NCI-H345 (cell line): Measurements from ENCODE around the gene PIANP.
A peak's percentile ranks its signal among the peaks of the same experiment; 100 is the strongest.
"Not testable (repeated sequence)": the region's sequence is repeated elsewhere in the genome, so short reads cannot be mapped to it uniquely, and the experiment has no call there.

Experiments used
- DNase-seq: peaks from one replicate; lab custom pipeline; 2025; lab: John Stamatoyannopoulos, UW

PIANP gene, protein sequence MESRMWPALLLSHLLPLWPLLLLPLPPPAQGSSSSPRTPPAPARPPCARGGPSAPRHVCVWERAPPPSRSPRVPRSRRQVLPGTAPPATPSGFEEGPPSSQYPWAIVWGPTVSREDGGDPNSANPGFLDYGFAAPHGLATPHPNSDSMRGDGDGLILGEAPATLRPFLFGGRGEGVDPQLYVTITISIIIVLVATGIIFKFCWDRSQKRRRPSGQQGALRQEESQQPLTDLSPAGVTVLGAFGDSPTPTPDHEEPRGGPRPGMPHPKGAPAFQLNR

DNA sequence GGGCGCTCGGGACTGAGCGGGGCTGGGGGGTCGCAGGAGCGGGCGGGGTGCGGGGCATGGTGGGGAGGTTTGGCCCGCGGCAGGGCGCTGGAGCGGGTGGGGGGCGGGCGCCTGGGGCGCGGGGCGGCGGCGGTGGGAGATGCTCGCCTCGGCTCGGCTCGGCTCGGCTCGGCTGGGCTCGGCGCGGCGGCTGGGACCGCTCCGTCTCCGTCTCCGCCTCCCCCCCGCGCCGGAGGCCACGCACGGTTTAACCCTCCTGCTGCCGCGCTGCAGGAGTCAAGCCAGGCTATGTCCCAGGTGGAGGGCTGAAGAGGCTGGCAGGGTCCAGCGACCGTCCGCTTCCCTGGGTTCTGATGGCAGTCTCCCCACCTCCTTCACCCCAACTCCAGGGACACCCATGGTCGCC, at the start of gene PIANP:
Gene PIANP, minus strand, starts transcription at position 170 of the 406 bp plus-strand sequence. CDS start 2,754 bp downstream, outside the sequence.
- DNase-seq: peak; percentile 37

DNA sequence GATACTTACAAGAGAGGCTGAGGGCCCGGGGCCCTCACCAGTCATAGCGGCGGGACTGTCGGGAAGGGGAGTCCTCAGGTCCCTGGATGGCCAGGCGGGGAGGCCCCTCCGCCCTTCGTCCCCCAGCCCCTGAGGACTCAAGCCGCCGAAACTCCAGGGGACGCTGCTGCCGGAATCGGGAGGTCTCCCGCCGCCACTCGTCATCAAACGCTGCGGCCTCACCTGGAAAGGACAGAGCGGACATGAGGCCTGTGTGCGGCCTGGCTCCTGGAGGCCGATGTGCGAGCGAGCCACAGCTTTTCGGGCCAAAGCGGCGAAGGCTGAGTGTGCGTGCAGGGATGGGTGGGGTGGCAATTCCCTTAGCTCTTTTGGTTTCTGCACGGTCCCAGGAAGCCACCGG, 48.1 kb upstream of the PIANP start:
- no peak for DNase-seq

DNA sequence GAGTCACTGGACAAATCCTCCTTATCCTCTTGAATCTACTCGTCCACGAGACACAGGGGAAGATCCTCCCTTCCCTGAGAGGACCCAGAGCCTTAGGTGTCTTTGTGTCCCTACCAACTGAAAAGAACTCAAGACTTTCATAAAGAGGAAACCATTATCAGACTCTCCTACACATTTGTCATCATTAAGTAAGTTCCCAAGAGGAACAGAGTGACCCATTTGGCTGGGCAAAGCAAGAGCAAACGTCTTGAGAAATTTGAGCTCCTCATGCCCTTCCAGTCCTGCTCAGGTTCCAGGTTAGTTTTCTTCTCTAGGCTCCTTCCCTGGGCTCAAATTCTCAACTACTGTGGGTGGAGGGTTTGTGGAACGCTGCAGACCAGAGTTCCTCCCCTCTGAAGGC, 46.6 kb upstream of the PIANP start:
- DNase-seq: no peak

DNA sequence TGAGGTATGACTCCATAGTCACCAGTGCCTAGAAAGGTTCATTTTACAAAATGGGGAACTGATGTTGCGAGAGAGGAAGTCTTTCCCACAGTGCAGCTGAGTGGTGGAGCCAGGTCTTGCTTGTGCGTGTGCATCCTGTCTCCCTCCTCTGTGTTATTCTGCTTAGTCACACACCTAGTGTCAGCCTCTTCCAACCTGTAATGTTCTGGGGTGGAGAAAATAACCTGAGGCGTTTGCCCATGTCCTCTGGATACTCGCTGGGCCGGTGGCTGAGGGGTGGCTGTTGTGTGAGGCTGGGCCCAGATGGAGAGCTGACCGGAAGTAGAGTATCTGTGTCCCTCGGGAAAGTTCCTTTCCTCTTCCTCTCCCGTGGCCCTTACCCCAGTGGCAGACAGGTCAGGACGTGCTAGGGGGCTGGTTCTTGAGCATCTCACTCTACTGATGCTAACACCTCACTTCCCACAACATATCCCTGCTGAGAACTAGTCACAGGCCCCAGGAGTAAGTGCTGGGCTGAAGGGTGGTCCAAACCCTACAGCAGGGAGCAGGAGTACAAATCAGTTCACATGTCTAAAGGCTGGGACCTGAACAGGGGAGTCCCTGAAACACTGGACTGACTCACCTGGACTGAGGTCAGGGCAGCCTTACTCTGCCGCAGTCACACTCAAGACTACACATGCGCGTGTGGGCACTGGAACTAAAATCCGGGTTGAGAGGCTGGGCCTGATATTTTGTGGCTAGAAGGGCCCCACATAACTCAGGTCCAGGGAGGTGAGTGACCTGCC, 45.3 kb upstream of the PIANP start:
- DNase-seq: no peak

DNA sequence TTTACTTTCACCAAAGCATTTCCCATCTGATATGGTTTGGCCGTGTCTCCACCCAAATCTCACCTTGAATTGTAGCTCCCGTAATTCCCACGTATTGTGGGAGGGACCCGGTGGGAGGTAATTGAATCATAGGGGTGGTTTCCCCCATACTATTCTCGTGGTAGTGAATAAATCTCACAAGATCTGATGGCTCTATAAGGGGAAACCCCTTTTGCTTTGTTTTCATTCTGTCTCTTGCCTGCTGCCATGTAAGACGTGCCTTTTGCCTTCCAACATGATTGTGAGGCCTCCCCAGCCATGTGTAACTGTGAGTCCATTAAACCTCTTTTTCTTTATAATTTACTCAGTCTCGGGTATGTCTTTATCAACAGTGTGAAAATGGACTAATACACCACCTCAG, 42.7 kb upstream of the PIANP start:
- not testable (repeated sequence) for DNase-seq

DNA sequence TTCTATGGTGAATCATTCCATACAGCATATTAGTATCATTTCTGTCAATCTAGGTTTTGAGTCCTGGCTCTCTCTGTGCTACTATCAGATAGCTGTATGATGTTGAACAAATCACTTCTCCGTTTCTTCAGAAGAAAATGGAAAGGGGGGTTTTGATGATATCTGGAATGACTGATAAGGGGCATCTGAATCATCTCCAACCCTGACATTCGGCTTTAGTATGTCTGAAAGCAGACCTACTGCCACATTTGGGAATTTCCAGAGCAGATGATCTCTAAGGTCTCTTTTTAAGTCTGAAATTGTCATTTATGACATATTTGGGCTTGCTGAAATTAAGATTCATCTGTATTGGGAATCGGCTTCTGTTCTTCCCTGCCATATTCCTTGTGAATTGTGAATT, 42.2 kb upstream of the PIANP start:
- no peak for DNase-seq

DNA sequence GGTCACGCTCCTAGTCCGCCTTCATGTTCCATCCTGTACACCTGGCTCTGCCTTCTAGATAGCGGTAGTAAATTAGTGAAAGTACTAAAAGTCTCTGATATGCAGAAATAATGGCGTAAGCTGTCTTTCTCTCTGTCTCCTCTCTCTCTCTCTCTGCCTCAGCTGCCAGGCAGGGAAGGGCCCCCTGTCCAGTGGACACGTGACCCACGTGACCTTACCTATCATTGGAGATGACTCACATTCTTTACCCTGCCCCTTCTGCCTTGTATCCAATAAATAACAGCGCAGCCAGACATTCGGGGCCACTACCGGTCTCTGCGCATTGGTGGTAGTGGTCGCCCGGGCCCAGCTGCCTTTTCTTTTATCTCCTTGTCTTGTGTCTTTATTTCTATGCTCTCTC, 41.5 kb upstream of the PIANP start:
- DNase-seq: not testable (repeated sequence)

DNA sequence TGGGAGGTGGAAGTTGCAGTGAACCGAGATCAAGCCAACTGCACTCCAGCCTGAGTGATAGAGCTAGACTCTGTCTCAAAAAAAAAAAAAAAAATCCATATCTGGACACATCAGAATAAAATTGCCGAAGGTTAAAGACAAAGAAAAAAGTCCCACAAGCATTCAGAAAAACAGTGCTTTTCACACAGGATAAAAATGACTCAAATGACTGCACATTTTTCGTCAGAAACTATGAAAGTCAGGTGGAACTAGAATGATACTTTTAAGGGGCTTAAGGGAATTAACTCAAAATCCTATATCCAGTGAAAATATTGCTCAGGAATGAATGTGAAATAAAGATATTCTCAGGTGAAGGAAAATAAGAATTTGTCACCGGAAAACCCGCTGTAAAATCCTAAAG, 36.1 kb upstream of the PIANP start:
- DNase-seq: no peak

DNA sequence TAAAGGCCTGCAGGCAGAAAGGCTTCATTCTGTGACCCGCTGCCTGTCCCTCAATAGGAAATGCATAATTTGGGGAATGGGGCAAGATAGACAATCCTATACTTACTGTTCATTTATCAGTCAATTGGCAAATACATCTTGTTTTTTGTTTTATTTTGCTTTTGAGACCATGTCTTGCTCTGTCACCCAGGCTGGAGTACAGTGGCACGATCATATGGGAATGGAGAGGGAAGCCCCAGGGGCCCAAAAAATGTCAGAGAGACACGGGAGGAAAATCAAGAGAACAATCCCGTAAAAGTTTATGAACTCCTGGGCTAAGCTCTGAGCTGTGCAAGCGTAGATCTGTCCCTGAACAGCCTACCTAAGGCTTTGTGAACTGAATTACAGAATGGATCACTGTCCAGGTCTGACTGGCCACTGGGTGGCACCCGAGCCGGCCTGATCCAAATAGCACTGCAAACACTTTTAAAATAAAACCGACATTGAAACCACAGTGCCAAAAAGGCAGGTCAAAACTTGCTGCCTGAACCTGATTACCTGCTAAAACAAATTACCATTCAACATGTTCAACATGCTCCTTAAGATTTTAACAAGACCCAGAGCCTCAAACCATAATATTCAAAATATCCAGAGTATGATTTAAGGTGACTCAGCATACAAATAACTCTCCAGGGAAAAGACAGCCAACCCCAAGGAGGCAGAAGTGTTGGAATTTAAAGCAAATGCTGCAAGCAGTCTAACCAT, 35.0 kb upstream of the PIANP start:
- peak; percentile 38 for DNase-seq

DNA sequence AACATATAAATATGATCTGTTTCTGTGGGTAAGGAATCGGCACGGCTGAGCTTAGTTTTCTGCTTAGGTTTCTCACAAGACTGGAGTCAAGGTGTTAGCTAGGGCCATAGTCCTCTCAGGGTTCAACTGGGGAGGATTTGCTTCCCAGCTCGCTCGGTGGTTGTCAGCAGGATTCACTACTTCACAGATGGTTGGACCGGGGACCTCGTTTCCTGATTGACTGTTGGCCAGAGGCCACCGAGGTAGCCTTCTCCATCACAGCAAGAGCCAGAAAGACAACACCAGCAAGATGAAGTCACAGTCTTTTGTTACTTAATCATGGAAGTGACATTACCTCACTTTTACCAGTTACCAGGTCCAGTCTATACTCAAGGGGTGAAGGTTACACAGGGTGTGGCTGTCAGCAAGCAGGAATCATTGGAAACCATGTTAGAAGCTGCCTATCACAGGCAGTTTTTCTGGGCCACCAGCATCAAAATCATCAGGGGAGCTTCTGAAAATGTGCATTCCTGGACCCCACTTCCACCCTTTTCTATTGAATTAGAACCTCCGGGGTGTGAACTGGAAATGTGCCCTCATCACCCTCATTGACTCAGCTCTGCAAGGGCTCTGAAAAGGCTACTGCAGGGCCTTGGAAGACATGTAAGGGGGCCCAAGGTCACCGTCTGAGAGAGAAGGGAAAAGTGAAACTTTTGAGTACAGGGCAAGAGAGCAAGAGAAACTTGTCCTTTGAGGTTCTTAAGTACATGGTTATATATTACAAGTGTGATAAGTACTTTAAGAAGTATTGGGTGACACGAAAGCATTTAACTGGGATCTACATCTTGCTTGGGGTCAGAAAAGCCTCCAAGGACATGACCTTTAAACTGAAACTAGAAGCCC, 34.1 kb upstream of the PIANP start:
- no peak for DNase-seq

DNA sequence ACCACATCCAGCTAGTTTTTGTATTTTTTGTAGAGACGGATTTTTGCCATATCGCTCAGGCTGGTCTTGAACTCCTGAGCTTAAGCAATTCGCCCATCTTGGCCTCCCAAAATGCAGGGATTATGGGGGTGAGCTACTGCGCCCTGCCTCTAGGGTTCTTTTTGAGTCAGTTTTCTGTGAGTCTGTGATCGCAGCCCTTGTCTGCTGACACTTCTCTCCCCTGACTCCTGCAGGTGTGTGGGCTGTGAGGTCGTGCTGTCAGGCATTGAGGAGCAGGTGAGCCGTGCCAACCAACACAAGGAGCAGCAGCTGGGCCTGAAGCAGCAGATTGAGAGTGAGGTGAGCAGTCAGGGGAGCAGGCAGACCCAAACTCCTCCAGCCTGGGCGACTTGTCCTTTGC, 29.6 kb upstream of the PIANP start:
- no peak for DNase-seq

DNA sequence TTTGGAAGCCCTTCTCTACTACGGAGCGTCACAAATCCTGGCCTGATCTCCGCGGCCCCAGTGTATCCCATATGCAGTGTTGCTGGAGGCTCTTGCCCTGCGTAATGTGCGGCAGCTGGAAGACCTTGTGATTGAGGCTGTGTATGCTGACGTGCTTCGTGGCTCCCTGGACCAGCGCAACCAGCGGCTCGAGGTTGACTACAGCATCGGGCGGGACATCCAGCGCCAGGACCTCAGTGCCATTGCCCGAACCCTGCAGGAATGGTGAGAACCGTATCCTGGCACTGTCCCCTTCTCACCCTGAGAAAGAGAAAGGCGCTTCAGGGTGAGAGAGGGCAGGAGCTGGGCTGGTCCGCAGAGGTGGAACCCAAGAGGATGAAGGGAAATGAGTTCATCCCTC, 28.6 kb upstream of the PIANP start:
- DNase-seq: no peak

DNA sequence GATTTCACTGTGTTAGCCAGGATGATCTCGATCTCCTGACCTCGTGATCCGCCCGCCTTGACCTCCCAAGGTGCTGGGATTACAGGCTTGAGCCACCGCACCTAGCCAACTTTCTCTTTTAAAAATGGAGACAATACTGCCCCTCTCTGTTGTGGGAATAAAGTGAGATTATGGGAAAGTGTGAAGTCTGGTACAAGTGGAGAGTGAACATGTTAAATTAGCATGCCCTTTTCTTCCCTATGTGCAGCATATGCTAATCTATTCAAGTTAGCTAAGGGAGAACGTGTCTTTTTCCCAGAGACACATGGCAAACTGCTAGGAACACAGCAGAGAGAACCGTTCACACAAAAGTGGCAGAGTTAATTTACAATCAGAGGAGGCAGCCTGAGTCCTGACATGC, 24.7 kb upstream of the PIANP start:
- DNase-seq: no peak

DNA sequence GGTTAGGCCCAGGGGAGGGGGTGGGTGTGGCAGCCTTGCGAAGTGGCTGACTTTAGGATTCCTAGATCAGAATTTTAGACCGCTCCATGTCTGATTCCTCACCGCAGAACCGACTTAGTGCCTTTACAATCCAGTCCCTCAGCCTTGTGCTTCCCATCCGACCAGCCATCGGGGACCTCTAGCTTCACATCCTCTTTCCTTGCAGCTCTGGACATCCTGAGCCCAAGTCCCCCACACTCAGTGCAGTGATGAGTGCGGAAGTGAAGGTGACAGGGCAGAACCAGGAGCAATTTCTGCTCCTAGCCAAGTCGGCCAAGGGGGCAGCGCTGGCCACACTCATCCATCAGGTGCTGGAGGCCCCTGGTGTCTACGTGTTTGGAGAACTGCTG, 23.8 kb upstream of the PIANP start:
- DNase-seq: no peak

DNA sequence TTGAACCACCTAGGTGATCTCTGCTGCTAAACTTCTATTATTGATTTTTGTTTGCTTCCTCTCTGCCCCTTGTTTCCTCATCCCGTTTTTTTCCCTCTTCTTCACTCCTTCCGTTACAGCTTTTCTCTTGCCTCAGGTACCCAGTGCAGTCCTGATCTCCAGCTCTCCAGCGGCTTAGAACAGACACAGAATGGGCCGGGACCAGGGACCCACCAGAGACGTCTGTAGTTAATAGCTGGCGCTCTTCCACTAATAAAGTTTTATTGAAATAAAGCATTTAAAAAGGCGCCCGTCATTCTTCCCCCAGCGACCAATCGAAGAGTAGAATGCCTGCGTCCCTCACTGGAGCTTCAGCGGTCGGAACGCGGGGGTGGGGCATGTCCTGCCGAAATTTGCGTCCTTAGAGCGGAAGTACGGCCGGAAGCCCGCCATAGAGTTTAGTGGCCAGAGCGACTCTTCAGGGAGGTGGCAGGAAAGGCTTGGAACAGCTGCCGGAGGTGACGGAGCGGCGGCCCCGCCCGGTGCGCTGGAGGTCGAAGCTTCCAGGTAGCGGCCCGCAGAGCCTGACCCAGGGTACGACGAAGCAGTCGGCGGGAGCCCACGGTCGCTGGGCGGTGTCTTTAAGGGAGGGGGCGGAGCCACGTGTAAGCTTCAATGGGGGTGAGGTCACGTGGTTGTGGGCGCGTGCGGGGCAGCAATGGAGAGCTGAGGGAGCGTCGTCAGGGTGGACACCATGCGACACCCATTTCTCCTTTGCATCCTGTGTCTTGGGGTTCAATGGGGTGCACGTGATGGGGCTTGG, 23.2 kb upstream of the PIANP start, which contains the start of gene COPS7A:
Gene COPS7A, plus strand, starts transcription at position 440 of the 802 bp plus-strand sequence. CDS start 611 bp downstream, outside the sequence.
- peak; percentile 100 for DNase-seq

DNA sequence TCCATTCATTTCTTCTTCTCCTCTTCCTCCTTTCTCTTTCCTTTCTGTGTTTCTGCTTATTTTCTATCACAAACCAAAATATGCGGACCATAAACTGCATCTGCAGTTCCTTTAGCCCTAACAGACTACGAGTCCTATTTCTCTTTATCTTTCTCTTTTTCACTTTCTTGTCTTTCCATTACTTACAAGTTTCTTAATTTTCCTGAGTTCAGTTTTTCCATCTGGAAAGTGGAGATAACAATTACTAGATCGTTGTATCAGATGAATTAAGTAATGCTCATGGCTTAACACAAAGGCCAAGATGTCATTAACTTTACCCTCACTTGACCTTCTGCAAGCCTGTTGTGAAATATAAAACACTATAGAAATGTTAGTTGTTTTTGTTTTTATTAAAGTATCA, 22.2 kb upstream of the PIANP start:
- no peak for DNase-seq

DNA sequence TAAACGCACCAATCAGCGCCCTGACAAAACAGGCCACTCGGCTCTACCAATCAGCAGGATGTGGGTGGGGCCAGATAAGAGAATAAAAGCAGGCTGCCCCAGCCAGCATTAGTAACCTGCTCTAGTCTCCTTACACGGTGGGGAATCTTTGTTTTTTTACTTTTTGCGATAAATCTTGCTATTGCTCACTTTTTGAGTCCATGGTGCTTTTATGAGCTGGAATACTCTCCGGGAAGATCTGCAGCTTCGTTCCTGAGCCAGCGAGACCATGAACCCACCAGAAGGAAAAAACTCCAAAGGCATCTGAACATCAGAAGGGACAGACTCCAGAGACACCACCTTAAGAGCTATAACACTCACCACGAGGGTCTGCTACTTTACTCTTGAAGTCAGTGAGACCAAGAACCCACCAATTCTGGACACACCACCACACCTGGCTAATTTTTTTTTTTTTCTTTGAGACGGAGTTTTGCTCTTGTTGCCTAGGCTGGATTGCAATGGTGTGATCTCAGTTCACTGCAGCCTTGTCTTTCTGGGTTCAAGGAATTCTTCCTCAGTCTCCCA, 16.3 kb upstream of the PIANP start:
- DNase-seq: no peak

DNA sequence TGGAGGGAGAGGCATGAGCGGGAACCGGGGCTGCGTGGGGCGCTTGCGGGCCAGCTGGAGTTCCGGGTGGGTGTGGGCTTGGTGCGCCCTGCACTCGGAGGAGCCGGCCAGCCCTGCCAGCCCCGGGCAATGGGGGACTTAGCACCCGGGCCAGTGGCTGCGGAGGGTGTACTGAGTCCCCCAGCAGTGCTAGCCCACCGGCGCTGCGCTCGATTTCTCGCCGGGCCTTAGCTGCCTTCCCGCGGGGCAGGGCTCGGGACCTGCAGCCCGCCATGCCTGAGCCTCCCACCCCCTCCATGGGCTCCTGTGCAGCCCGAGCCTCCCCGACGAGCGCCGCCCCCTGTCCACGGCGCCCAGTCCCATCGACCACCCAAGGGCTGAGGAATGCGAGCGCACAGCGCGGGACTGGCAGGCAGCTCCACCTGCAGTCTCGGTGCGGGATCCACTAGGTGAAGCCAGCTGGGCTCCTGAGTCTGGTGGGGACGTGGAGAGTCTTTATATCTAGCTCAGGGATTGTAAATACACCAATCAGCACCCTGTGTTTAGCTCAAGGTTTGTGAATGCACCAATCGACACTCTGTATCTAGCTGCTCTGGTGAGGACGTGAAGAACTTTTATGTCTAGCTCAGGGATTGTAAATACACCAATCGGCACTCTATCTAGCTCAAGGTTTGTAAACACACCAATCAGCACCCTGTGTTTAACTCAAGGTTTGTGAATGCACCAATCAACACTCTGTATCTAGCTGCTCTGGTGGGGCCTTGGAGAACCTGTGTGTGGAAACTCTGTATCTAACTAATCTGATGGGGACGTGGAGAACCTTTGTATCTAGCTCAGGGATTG, 15.6 kb upstream of the PIANP start:
- not testable (repeated sequence) for DNase-seq

DNA sequence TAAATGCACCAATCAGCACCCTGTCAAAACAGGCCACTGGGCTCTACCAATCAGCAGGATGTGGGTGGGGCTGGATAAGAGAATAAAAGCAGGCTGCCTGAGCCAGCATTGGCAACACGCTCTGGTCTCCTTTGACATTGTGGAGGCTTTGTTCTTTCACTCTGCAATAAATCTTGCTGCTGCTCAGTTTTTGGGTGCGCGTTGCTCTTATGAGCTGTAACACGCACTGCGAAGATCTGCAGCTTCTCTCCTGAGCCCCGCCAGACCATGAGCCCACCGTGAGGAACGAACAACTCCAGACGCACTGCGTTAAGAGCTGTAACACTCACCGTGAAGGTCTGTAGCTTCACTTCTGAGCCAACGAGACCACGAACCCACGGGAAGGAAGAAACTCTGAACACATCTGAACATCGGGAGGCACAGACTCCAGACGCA, 8.4 kb upstream of the PIANP start:
- DNase-seq: no peak

DNA sequence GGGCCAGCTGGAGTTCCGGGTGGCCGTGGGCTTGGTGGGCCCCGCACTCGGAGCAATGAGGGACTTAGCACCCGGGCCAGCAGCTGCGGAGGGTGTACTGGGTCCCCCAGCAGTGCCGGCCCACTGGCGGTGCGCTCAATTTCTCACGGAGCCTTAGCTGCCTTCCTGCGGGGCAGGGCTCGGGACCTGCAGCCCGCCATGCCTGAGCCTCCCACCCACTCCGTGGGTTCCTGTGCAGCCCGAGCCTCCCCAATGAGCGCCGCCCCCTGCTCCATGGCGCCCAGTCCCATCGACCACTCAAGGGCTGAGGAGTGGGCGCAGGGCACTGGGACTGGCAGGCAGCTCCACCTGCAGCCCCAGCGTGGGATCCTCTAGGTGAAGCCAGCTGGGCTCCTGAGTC, 7.7 kb upstream of the PIANP start:
- not testable (repeated sequence) for DNase-seq
